Cardiac muscle cell (in vitro differentiated cells and primary cell): ENCODE measurements around the gene POLR1A. TPM values are rescaled to one million over a fixed set of nuclear protein-coding genes. Genes with fewer than 3 reads are reported as not detected.

Experiments used
- DNase-seq, 2 donors: peaks; one replicate each; pipeline versions ENCODE4 v3.0.0 to v3.0.0-alpha.2; 2010 to 2017; ENCODE audit warnings: low read depth in 1 of 2, low spot score in 1 of 2
- H3K27ac ChIP-seq: fragments of 200-600 bp; sonication (generic); 2 replicates; pipeline ENCODE4 v1.5.1; 2016
- H3K27me3 ChIP-seq: fragments of 200-600 bp; sonication (generic); 2 replicates; pipeline ENCODE4 v1.6.0; 2016; ENCODE audit warnings: control low read depth
- H3K36me3 ChIP-seq: fragments of 200-600 bp; sonication (generic); 2 replicates; pipeline ENCODE4 v1.5.1; 2016; ENCODE audit warnings: control low read depth
- H3K4me1 ChIP-seq: fragments of 200-600 bp; sonication (generic); 2 replicates; pipeline ENCODE4 v1.8.1; 2017; ENCODE audit warnings: low read depth, mild to moderate bottlenecking, mixed run types
- H3K4me3 ChIP-seq: fragments of 200-600 bp; sonication (generic); 2 replicates; pipeline ENCODE4 v1.5.1; 2016; ENCODE audit warnings: mild to moderate bottlenecking
- H3K9me3 ChIP-seq: fragments of 200-600 bp; sonication (generic); 2 replicates; pipeline ENCODE4 v1.5.1; 2017; ENCODE audit warnings: low read depth, mild to moderate bottlenecking, control low read depth
- polyA plus RNA-seq: library from polyadenylated mRNA; unstranded; fragments of >200 nt; fragmentation: Nextera tagmentation; extraction: Ambion mirVana; gene quantifications from 2 replicates; pipeline ENCODE4 v1.2.1, GENCODE V29; 2016
- total RNA-seq: library from RNA; depleted of rRNA; stranded (reverse); fragments of >200 nt; gene quantifications from 2 replicates; pipeline ENCODE4 v1.2.3, GENCODE V29; 2016
- TF ChIP-seq, protein P1 (sequence below): IDR thresholded peaks from 2 replicates; pipeline ENCODE4 v1.5.1; 2012; ENCODE audit warnings: low read depth, mild to moderate bottlenecking, low read length

The POLR1A gene
- total and polyA plus RNA-seq, 2 experiments from 2014 or later = 6.8 to 19.4 TPM

- no peak overlapping the region for H3K27ac ChIP-seq
- no peaks in the 10 kb centered on the region for H3K9me3 ChIP-seq
- TF ChIP-seq, protein P1, sequence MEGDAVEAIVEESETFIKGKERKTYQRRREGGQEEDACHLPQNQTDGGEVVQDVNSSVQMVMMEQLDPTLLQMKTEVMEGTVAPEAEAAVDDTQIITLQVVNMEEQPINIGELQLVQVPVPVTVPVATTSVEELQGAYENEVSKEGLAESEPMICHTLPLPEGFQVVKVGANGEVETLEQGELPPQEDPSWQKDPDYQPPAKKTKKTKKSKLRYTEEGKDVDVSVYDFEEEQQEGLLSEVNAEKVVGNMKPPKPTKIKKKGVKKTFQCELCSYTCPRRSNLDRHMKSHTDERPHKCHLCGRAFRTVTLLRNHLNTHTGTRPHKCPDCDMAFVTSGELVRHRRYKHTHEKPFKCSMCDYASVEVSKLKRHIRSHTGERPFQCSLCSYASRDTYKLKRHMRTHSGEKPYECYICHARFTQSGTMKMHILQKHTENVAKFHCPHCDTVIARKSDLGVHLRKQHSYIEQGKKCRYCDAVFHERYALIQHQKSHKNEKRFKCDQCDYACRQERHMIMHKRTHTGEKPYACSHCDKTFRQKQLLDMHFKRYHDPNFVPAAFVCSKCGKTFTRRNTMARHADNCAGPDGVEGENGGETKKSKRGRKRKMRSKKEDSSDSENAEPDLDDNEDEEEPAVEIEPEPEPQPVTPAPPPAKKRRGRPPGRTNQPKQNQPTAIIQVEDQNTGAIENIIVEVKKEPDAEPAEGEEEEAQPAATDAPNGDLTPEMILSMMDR = no peak
- no peak for DNase-seq
- H3K36me3 ChIP-seq = peaks cover 31% of the 10 kb centered on the region
- H3K4me3 ChIP-seq = no peak overlapping the region
- no peaks in the 10 kb centered on the region for H3K27me3 ChIP-seq
- no peaks in the 10 kb centered on the region for H3K4me1 ChIP-seq
Measured at GRCh38 chr2:86072271-86072858, 33.3 kb downstream of the POLR1A start.

GRCh38 chr2:86070868-86071267 is 34.8 kb downstream of the POLR1A start:
- TF ChIP-seq, protein P1 = no peak
- H3K4me1 ChIP-seq = peaks cover 10% of the 10 kb centered on the region
- H3K4me3 ChIP-seq = no peak overlapping the region
- H3K36me3 ChIP-seq = peaks cover 28% of the 10 kb centered on the region
- no peak overlapping the region for H3K27ac ChIP-seq
- H3K9me3 ChIP-seq = no peaks in the 10 kb centered on the region
- H3K27me3 ChIP-seq = no peaks in the 10 kb centered on the region
- DNase-seq = no peak

DNA sequence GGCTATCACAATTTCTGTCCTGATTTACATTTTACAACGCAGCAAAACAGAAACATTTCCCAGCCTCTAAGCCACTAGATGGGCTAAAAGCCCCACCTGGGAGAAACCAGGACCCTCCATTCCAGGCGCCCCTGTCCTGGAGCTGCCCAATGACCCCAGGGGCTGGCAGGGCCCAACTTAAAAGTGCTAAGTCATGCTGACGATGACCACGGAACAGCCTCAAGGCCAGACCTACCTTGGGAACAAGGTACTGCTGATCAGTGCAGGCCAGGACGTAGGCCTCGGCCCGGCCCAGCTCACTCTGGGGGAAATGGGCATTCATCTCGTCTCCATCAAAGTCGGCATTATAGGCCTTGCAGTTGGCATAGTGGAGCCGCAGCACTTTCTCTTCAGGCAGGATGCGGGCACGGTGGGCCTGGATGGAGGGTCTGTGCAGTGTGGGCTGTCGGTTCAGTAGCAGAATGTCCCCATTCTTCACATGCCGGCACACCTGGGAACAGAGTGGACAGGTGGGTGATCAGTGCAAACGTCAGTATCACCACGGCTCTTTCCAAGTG is 35.8 kb downstream of the POLR1A start:
- TF ChIP-seq, protein P1 = no peak
- H3K27me3 ChIP-seq = no peaks in the 10 kb centered on the region
- no peak overlapping the region for H3K27ac ChIP-seq
- H3K4me1 ChIP-seq = peaks cover 10% of the 10 kb centered on the region
- no peaks in the 10 kb centered on the region for H3K9me3 ChIP-seq
- H3K36me3 ChIP-seq = peaks cover 32% of the 10 kb centered on the region
- DNase-seq = no peak
- H3K4me3 ChIP-seq = no peak overlapping the region

DNA sequence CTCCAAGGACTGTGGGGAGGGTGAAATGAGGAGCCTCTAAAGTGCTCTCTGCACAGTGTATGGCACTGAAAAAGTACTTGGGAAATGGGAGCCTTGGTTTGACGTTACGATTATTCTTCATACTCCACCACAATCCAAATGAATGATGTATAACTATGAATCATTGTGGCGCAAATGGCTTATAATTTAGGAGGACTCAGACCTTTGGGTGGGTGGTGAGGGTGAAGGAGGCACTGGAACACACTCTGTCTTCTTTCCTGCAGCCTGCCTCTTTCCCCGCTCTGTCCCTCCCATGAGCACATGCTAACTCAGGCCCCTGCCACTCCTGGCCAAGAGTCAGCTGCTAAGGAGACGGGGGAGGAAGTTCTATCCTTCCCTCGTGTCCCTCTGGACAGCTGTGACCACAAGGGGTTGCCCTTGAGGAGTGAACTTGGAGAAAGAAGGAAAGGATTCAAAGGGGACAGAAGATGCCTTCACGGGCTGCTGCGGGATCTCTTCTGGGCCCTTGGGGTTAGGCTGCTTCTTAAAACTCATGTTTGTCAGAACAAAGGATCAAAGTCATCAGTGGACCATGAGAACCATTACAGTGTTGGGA is 36.5 kb downstream of the POLR1A start:
- H3K27me3 ChIP-seq = no peaks in the 10 kb centered on the region
- TF ChIP-seq, protein P1 = no peak
- no peak overlapping the region for H3K27ac ChIP-seq
- H3K9me3 ChIP-seq = no peaks in the 10 kb centered on the region
- H3K36me3 ChIP-seq = peaks cover 33% of the 10 kb centered on the region
- H3K4me3 ChIP-seq = no peak overlapping the region
- no peak for DNase-seq
- H3K4me1 ChIP-seq = peaks cover 10% of the 10 kb centered on the region

GRCh38 chr2:86068648-86069047 is 37.0 kb downstream of the POLR1A start:
- Histone ChIP-seq H3K9me3 (no peaks in the 10 kb centered on the region), H3K4me1 (peaks cover 10% of the 10 kb centered on the region), H3K4me3 (no peak overlapping the region), H3K27ac (no peak overlapping the region), H3K27me3 (no peaks in the 10 kb centered on the region), H3K36me3 (peaks cover 33% of the 10 kb centered on the region)
- TF ChIP-seq, protein P1 = no peak
- no peak for DNase-seq
